OCI-M2 (cell line): ENCODE measurements around the gene PRKN.

Experiments used
- DNase-seq: peaks from one replicate; lab custom pipeline; 2025; ENCODE audit not compliant: unreplicated experiment; lab: John Stamatoyannopoulos, UW

PRKN gene

GRCh38 chr6:161694995-161695394 lies 1032.6 kb downstream of the PRKN start:
- DNase-seq = no peak

GRCh38 chr6:161686655-161687054 lies 1040.9 kb downstream of the PRKN start:
- DNase-seq = no peak

- DNase-seq = no peak
These were observed 1042.7 kb downstream of the PRKN start for GRCh38 chr6:161684731-161685475.

- no peak for DNase-seq
These were observed 1044.2 kb downstream of the PRKN start for GRCh38 chr6:161683400-161683799.

- no peak for DNase-seq
These were observed 1044.6 kb downstream of the PRKN start for GRCh38 chr6:161682982-161683381.

GRCh38 chr6:161679980-161680538 lies 1047.5 kb downstream of the PRKN start:
- no peak for DNase-seq

- DNase-seq = no peak
These were observed 1050.4 kb downstream of the PRKN start for GRCh38 chr6:161677188-161677587.

- DNase-seq = no peak
These were observed 1051.0 kb downstream of the PRKN start for GRCh38 chr6:161676586-161676985.

GRCh38 chr6:161674930-161675682 lies 1052.5 kb downstream of the PRKN start:
- DNase-seq = no peak

GRCh38 chr6:161673026-161673425 lies 1054.5 kb downstream of the PRKN start:
- no peak for DNase-seq

- no peak for DNase-seq
These were observed 1056.4 kb downstream of the PRKN start for GRCh38 chr6:161671117-161671516.

GRCh38 chr6:161668665-161669064 lies 1058.9 kb downstream of the PRKN start:
- DNase-seq = no peak

- DNase-seq = no peak
These were observed 1059.6 kb downstream of the PRKN start for GRCh38 chr6:161667957-161668356.

GRCh38 chr6:161663682-161664081 lies 1063.9 kb downstream of the PRKN start:
- no peak for DNase-seq

GRCh38 chr6:161660666-161661571 lies 1066.6 kb downstream of the PRKN start:
- no peak for DNase-seq

- DNase-seq = no peak
These were observed 1069.4 kb downstream of the PRKN start for GRCh38 chr6:161658211-161658610.

GRCh38 chr6:161654209-161654608 lies 1073.4 kb downstream of the PRKN start:
- DNase-seq = no peak

GRCh38 chr6:161651949-161652348 lies 1075.6 kb downstream of the PRKN start:
- DNase-seq = no peak

GRCh38 chr6:161649841-161650240 lies 1077.7 kb downstream of the PRKN start:
- DNase-seq = no peak

GRCh38 chr6:161649068-161649467 lies 1078.5 kb downstream of the PRKN start:
- DNase-seq = no peak

GRCh38 chr6:161647234-161647633 lies 1080.3 kb downstream of the PRKN start:
- DNase-seq = no peak
